ENCODE results near the gene KCNK15. TPM values are rescaled to one million over a fixed set of nuclear protein-coding genes. Genes with fewer than 3 reads are reported as not detected.

KCNK15 gene
- total RNA-seq, 2 donors from 2014 or later, result 0.09 to 0.11 TPM

- Mint-ChIP-seq H3K27me3 (peaks cover 4% of the 10 kb centered on the region), H3K9me3 (no peaks in the 10 kb centered on the region), H3K36me3 (ENCODE audit: low read depth) (no peaks in the 10 kb centered on the region), H3K4me1 (no peaks in the 10 kb centered on the region), H3K4me3 (no peak overlapping the region), H3K27ac (no peak overlapping the region)
- no peak for ATAC-seq (replicated peaks)
These were observed 51.2 kb downstream of the KCNK15 start for GRCh38 chr20:44796758-44797457.

DNA sequence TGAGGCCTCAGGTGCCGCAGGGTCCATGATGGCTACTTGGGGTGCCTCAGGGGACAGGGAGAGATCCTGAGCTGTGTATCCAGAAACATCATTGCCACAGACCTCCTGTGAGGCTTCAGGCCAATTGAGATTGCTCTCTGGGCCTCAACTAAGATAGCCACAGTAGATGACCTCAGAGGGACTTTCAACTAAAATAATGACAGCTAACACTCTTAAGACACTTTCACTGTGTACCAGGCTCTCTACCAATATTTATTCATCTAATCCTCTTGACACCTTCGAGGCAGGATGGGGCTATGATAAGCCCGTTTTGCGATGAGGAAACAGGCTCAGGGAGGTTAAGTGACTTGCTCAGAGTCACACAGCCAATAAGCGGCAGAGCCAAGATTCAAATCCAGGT is 54.0 kb downstream of the KCNK15 start:
- H3K27me3 Mint-ChIP-seq, result peaks cover 13% of the 10 kb centered on the region
- H3K27ac Mint-ChIP-seq, result no peak overlapping the region
- no peak overlapping the region for H3K4me3 Mint-ChIP-seq
- no peaks in the 10 kb centered on the region for H3K9me3 Mint-ChIP-seq
- no peaks in the 10 kb centered on the region for H3K36me3 Mint-ChIP-seq (ENCODE audit: low read depth)
- H3K4me1 Mint-ChIP-seq, result no peaks in the 10 kb centered on the region
- no peak for ATAC-seq (replicated peaks)

- Mint-ChIP-seq H3K4me3 (no peak overlapping the region), H3K36me3 (ENCODE audit: low read depth) (no peaks in the 10 kb centered on the region), H3K4me1 (no peaks in the 10 kb centered on the region), H3K27me3 (peaks cover 15% of the 10 kb centered on the region), H3K9me3 (no peaks in the 10 kb centered on the region), H3K27ac (no peak overlapping the region)
- ATAC-seq (replicated peaks), result no peak
These were observed 54.9 kb downstream of the KCNK15 start for GRCh38 chr20:44800391-44801046.

Other genes with a start within 250 kb of the KCNK15 start
- 10 to 100 TPM; 68.7 to 86.8 TPM for gene SERINC3, start 223.8 kb upstream of the KCNK15 start, total RNA-seq
- gene PKIG, start 163.3 kb upstream of the KCNK15 start, total RNA-seq, result 10 to 100 TPM in 1 of 2 donors, 1 to 10 TPM in 1; 4.4 to 11.9 TPM
- gene ADA, start 94.2 kb upstream of the KCNK15 start, total RNA-seq, result 10 to 100 TPM; 30.4 to 32.5 TPM
- not detected for gene CCN5, start 30.5 kb upstream of the KCNK15 start, total RNA-seq
- under 1 TPM in 1 of 2 donors, not detected in 1; 0.13 TPM for gene RIMS4, start 64.7 kb downstream of the KCNK15 start, total RNA-seq
- 100 to 1,000 TPM; 130 to 236 TPM for gene YWHAB, start 139.8 kb downstream of the KCNK15 start, total RNA-seq
- 10 to 100 TPM; 49.3 to 85.9 TPM for gene PABPC1L, start 164.2 kb downstream of the KCNK15 start, total RNA-seq
- gene TOMM34, start 214.5 kb downstream of the KCNK15 start, total RNA-seq, result 10 to 100 TPM; 40.1 to 44.8 TPM
- 100 to 1,000 TPM; 168 to 215 TPM for gene STK4, start 220.6 kb downstream of the KCNK15 start, total RNA-seq

Data from activated T-helper 17 cell treated with anti-CD3 and anti-CD28 coated beads, Interleukin-2, amount 50 U/mL, for 72 hours (primary cell).